ENCODE data around the gene RRP1B.

- TF ChIP-seq MAX (IDR thresholded peaks at IDR 0.05) (no peak), EP300 (IDR thresholded peaks at IDR 0.05) (no peak), CTCF (IDR thresholded peaks at IDR 0.05) (no peak), EHF (CRISPR knock-in tag; IDR thresholded peaks at IDR 0.05) (no peak), PHF8 (IDR thresholded peaks at IDR 0.05; ENCODE audit: borderline replicate concordance, low read depth) (no peak), POLR2A (IDR thresholded peaks at IDR 0.05; ENCODE audit: low read length) (no peak), CHD2 (IDR thresholded peaks at IDR 0.05; ENCODE audit: low read length, partially characterized antibody) (no peak), MAFK (IDR thresholded peaks at IDR 0.05; ENCODE audit: partially characterized antibody) (no peak), MAZ (IDR thresholded peaks at IDR 0.05; ENCODE audit: borderline replicate concordance, low read depth, low read length) (no peak), HMGXB4 (CRISPR knock-in tag; IDR thresholded peaks at IDR 0.05; ENCODE audit: borderline replicate concordance) (no peak), USF2 (IDR thresholded peaks at IDR 0.05) (no peak)
Measured at GRCh38 chr21:43733060-43733459, 73.7 kb downstream of the RRP1B start.
